Inferior parietal cortex (tissue), 1 donor: ENCODE data around the gene RIPK3.
A peak's percentile ranks its signal among the peaks of the same experiment; 100 is the strongest.
"Not testable (repeated sequence)": the region's sequence is repeated elsewhere in the genome, so short reads cannot be mapped to it uniquely, and the experiment has no call there.

Experiments used
- DNase-seq: peaks from one replicate; pipeline ENCODE4 v3.0.0-alpha.2; 2016; ENCODE audit errors: extremely low spot score

Gene RIPK3

DNA sequence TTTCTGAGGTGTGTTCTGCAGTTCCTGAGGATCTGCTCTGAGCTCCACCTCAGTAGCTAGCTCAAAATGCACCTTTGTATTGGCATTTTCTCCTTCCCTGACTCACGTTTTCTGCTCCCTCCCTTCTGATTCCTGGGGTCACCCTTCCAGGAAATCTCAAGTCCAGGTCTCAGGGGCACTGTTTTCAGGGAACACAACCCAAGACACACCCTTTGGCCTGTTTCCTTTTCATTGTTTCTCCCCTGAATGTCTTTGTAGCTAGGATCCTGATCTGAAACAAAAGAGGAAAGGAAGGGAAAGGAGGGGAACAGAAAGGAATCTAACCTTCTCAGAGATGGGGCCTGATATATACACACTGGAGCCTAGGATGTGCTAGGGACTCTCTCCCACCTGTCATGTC is 7.3 kb upstream of the RIPK3 start:
- no peak for DNase-seq

DNA sequence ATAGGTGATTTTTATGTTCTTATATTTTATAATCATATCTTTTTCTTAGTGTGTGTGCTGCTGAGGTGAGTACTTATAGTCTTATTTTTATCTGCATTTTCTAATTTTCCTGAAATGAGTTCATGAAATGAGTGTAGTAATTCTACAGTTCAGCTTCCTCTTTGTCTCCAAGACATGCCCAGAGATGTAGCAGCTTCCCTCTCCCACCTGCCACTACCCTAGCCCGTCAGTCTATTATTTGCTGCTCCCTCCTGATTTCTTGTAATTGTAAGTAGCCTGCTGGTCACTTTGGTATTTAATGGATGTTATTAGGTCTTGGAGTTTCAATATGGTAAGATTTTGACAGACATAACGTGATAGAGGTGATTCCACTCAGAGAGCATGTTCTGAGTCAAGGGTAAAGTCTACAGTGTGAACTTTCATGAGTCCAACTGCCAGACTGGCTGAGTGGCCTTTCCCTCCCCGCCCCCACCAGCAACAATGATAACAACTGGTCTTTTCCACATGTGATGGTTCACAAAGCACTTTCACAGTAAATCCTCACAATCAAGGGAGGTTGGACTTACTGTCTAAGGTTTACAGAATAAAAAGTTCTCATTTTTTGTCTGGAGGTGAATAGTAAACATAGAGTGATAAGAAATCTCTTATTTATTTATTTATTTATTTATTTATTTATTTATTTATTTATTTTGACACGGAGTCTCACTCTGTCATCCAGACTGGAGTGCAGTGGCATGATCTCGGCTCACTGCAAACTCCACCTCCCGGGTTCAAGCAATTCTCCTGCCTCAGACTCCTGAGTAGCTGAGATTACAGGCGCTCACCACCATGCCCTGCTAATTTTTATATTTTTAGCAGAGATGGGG is 4.2 kb upstream of the RIPK3 start:
- no peak for DNase-seq

DNA sequence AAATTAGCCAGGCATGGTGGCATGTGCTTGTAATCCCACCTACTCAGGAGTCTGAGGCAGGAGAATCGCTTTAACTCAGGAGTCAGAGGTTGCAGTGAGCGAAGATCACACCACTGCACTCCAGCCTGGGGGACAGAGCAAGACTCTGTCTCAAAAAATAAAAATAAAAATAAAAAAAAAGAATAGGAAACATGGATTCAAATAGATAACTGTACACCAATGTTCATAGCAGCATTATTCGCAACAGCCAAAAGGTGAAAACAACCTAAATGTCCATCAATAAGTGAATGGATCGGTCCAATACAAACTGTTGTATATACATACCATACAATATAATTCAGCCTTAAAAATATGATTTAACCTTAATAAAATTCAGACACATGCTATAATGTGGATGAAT is 3.1 kb upstream of the RIPK3 start:
- DNase-seq = no peak

DNA sequence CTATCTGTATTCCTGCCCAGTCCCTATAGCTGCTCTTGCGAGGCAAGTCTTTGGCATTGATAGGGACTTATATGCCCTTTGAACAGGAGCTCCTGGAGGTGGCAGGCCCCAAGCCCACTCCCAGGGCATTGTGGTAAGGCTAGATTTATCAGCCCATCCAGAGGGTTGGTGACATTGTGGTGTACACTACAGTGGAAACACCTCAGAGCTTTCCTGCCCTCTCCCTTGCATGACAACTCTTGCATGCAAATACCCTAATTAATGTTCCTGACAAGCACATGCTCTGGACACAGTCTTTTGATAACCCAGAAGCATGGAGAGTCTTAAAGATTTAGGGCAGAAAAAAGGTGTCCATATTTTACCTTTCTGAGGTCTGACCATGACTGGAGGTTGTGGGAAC is 815 bp upstream of the RIPK3 start:
- DNase-seq = no peak

DNA sequence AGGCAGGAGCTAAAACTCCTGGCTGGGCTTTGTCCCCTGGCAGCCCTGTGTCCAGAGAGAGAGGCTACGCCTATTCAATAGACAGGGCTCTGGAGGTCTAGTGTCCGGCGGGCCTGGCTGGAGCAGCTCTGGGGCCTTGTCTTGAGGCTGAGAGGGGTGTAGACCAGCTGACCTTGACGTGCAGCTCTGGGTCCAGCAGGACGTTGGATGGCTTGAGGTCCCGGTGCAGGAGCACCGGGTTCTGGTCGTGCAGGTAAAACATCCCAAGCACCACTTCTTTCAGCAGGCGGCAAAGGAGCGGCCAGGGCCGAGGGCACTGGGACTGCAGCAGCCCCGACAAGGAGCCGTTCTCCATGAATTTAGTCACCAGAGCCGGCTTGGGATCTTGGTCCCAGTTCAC is 948 bp downstream of the RIPK3 start:
- DNase-seq = no peak

DNA sequence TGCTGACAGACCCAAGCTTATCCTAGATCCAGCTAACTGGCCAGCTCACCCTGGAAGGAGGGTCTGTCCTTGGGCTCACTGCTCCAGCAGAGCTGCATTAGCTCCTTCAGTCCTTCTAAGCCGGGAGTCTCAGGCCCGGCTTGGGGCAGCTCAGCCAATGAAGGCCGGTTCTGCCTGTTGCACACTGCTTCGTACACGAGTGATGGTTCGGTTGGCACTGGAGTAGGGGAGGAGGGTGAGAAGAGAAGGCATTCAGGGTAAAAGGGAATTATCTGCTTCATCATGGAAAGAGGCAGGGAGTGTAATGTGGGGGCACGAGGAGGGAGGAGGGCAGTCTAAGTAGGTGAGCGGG is 2.0 kb downstream of the RIPK3 start:
- no peak for DNase-seq

DNA sequence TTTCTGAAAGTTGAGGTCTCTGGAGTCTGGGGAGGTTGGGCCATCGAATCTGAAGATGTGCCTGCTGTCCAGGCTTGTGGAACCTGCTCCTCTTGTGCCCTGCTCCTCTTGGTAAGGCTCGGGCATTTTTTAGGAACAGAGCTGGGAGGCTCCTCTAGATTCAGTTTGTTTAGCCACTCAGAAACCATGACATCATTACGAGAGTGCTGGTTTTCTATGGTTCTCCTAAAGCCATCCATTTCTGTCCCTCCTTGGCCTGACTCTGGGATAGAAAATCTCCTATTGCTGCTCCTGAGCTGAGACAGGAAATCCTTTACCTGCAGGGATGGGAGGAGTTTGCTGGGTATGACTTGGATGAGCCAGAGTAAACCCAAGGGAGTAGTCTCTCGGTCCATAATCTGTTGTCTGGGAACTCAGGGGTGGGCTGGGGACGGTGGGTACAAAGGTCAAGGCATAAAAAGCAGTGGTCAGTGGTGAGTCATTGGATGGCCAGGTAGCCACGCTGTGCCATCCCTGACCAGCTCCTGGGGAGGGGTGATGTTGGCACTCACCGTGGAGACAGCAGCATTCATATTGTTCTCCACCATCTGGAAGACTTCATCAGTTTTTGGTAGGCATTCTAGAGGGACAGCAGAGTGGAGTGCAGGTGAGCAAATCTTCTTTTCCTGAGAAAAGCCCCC is 2.5 kb downstream of the RIPK3 start:
- no peak for DNase-seq

DNA sequence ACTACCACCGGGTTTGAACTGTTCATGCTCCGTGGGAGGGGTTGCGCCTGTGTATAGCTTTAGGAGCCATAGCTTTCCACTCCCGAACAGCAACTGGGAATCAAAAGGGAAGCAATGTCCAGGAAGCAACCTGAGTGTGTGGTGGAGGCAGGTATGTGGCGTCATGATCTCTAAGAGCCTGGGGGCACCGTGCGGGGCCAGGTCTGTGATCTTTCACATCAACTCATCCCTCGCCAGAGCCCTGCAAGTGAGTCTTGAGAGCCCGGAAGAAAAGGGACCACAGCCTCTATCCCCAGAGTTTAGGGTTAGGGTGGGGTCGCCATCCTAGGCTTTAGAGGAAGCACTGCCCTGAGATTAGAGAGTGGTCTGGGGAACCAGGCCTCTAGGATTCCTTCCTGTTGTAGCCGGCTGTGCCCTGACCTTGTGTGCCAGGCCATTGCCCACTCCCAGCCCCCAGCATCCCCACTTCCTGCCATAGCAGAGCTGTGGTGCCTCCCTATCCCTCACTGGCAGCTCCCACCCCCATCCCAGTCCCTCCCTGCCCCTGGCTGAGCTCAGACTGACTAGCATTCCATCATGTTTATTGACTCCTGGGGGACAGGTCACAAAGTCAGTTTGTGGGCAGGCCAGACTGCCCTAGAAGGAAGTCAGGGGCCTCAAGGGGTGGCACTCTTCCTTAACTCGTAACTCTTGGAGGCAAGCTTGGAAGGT is 4.2 kb downstream of the RIPK3 start:
- no peak for DNase-seq

DNA sequence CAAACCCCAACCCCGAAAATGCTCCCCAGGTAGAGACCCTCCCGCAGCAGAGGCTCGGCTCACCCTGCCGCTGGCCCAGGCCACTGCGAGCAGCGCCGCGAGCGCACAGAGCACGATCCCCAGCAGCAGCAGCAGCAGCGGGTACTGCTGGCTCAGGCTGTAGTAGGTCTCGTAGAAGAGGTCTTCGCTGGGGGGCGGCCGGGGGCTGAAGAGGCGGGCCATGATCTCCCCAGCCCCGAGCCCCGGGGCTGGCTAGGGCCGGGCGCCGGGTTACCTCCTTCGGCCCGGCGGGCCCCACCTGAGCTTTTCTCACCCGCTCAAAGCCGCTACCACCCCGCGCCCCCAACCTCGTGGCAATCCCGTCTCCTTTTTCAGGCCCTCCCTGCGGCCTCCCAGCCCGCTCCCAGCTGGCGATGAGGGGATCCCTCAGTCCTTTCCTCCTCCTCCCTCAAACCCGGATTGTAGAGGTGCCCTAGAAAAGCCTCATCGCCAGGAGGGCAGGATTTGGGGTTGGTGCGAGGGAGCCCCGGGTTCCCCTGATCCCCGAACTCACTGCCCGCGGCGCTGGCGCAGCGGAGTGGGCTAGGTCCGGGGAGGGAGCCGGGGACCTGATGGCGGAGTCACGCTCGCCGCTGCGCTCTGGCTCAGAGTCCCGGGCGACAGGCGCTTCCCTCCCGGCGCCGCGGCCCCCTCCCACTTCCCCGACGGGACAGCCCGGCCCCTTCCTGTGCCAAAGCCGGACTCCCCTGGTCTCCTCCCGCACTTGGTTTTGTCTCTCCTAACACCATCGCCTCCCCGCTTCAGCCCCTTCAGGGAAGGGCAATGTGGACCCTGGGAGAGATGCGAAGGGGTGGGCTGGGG is 5.1 kb downstream of the RIPK3 start, which contains the start of gene ADCY4:
TSS of gene ADCY4 (minus strand) at position 641 of the 861 bp plus-strand sequence. CDS start at position 222, 419 bp downstream.
- no peak for DNase-seq

DNA sequence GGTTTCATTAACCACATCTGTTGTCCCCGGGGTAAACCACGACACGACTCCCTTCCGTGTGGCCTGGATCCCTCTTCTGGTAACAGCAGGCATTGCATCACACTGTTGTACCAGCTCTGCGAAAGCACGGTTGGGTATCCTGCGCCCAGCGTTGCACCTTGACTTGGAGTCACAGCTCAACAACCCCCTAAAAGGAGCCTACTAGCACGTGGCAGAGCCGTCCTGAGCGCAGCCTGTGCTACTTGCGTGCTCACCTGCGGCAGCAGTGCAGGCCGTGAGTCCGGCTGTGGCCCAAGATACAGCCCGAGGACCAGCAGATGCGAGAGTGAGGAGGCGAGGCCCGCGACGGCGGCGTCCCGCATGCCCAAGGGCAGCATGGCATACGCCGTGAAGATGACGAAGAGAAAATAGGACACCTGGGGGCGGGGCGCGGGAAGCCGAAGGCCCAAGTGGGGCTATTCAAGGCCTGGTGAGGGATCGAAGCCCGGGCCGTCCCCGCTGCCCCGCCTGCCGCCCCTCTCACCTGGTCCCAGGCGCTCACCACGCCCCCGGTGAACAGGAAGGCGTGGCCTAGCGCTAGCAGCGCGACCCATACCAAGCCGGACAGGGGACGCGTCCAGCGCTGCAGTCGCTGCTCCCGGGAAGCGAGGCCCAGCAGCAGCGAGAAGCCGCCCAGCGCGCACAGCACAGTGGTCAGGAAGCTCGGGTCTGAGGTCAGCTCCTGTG is 7.4 kb downstream of the RIPK3 start:
- peak; percentile 62 for DNase-seq

DNA sequence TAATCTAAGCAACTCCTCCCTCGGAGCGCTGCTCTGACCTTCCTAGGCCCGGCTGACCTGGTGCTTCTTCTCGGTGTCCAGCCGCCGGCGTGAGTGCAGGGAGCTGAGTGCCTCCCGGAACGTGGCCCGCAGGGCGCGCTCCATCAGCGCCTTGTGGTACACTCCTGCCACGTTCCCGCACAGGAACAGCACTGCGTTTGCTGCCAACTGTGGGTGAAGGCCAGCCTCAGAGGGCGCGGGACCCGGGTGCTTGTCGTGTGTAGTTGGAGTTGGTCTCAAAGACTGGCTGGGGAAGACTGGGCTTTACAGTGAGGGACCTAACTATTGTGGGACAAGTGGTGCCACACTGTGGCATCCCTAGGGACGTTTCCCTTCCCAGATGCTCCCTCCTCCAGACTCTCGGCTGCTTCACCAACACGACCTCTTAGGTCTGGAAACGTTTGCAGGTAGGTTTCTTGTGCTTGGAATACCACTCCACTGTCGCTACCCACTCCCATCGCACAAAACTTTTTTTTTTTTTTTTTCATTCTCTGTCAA is 8.0 kb downstream of the RIPK3 start:
- DNase-seq = no peak

DNA sequence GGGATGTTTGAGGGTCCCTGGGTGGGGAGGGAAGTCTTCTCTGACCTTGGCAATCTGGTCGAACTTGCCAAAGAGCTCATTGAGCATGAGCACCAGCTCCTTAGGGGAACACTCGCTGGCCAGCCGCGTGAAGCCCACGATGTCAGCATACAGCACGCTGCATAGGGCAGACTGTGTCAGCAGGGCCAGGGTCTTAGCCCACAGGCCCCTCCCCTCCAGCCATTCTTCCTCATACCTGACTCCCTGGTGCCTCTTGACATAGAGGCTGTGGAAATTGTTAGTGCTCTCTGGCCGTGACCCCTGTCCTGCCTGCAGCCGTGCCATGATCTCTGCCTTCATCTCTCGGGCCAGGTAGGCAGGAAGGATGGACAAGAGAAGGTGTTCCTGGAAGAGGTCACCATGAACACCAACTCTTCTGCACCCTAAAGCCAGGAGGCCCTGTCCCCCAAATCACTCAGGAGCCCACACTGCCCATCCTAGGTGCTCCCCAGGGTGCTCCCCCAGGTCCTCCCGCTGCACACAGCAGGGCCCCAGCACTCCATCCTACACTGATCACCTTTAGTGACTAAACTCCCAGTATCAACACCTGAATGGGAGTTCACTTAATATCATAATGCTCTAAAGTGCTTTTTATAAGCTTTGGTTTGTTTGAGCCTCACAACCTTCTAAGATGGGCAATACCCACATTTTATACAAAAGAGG is 8.7 kb downstream of the RIPK3 start:
- DNase-seq = no peak

DNA sequence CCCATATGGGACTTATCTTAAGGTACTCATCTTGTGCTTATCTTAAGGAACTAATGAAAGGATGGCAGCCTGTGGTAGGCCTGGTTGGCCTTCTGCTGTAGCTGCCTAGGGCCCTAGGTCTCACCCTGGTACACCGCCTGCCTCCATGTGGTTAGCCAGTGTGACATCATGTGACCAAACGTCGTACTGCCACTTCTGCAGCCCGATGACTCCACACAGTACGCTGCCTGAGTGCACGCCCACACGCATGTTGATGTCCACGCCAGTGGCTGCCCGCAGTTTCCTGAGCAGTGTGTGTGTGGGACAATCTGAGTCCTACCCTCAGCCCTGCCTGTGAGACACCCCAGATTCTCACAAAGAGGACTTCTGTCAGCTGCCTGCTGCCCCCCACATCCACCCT is 10.1 kb downstream of the RIPK3 start:
- DNase-seq = no peak

DNA sequence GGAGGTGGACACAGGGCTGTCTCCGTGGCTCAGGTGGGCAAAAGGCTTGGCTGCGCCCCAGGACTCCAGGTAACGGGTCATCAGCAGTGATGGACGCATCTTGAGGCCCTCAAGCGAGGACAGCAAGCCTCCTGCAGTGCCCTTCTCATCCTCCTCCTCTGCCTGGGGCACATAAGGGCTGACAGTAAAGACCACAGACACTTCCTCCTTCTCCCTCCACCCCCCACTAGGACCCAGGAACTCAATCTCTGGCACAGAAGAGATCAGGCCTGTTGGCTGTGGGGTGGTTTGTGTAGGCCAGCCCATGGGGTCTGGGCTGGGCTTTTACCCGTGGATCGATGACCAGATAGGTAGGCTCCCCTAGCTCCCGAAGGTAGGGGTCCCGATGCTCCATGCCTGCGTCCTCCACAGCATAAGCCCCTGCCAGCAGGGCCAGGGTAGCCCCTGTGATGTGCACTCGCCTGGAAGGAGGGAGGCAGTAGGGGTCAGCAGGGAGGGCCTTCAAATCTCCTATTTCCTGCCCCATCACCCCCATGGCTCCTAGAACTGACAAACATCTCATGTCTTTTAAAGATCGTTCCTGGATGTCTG is 10.6 kb downstream of the RIPK3 start:
- DNase-seq = no peak

DNA sequence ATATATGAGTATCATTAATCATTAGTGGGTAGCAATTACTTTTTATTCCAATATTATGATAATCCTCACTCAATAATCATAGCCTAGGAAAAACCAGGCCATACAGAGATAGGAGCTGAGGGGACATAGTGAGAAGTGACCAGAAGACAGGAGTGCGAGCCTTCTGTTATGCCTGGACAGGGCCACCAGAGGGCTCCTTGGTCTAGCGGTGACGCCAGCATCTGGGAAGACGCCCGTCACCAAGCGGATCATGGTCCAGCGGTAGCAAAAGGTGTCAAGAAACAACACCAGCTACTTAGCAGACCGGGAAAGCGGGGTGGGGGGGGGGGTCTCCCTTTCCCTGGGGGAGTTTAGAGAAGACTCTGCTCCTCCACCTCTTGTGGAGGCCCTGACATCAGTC is 11.9 kb downstream of the RIPK3 start:
- not testable (repeated sequence) for DNase-seq

DNA sequence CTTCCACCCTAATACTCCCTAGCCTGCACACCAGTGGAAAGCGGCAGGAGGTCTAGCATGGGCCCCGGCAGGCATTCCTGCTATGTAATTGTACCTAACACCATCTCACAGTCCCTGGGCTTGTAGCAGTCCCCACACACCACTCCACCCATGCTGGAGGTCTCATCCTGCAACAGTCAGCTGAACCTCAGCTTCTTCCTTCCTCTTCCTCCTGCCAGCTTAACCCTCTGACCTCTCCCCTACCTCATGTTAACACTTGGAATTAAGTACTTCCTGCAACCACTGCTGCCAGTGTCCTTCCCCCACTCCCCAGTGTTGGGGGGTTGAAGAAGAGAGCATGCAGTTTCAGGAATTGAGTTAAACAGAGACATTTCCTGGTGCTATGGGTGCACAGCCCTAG is 12.5 kb downstream of the RIPK3 start:
- DNase-seq = no peak

DNA sequence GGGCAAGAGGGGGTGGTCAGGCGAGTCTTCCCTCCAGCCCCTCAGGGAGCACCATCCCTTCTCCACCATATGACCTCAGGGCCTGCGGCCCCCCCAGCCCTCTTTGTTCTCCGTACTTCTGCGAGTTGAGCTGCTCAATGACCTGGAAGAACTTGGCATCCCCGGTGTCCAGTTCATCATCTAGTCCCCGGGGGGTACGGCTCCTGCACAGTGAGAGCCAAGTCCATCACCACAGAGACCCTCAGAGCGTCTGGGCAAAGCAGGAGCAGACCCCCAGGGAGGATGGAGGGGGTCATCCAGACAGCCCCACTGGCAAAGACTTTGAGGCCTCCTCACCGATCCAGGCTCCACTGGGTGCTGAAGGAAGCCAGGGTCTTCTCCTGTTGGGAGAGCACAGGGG is 13.8 kb downstream of the RIPK3 start:
- DNase-seq = no peak

DNA sequence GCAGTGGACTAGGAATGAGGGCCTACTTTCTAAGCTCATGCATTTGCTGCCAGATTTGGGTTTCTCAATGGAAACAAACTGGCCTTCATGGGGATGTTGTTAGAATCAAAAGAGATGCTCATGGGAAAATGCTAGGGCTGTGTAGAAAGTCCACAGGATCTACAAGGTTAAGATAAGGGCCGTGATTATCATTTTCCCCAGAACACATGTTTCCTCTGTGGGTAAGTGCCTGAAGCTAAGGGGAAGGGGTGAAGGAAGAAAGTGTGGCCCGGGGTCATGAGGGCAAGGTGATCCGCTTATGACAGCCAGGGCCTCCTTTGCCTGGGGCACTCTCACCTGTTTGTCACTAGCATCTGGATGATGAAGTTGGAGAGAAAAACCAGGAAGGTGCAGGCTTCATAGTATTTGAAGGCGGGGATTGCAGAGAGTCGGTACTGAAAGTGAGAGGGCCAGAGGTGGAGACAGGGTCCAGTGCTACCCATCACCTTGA is 14.7 kb downstream of the RIPK3 start:
- no peak for DNase-seq

DNA sequence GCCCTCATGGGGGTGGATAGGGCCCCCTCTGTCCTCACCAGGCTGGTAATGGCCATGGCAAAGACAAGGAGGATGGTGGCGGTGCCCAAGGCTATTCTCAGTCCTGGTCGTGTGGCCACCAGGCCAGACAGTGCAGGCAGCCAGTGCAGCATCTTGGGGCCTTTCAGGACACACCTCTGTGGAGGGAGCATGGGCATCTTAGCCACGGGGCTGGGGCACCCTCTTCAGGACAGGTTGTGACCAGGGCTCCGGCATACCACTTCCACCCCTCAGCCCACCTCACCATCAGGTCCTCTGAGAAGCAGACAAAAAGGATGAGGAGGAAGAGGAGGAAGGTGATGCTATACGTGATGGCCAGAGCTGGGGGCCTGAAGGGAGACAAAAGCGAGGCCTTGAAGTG is 15.8 kb downstream of the RIPK3 start:
- DNase-seq = no peak

DNA sequence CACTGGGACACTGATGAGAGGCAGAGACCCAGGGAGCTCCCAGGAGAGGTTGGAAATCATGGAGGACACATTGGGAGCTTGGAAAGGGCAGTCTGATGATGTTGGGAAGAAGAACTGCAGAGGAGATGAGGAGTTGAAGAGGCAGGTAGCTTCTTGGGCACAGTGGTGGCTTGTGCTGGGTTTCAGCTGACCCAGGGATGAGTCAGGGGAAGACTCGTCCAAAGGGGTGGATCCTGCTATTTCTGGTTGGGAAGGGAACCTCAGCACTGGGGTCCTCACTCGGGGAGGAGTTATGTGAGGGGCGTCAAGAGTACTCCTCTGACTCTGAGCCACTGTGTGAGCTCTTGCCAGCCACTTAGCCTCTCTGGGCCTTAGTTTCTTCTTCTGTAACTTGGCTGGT is 16.4 kb downstream of the RIPK3 start:
- DNase-seq = no peak
